WTC11 (cell line): ENCODE data around the gene PSD4. TPM values are rescaled to one million over a fixed set of nuclear protein-coding genes. Genes with fewer than 3 reads are reported as not detected.
A peak's percentile ranks its signal among the peaks of the same experiment; 100 is the strongest.

ENCODE experiments used
- ATAC-seq: fragments of 200-7000 bp; cut with Tn5 transposase; 2 replicates; pipeline ENCODE4 v1.10.0; 2021; ENCODE audit warnings: mild to moderate bottlenecking, moderate library complexity
- CTCF ChIA-PET: fragments of 300-600 bp; sonication (Branson Sonifier 250); formaldehyde crosslinking; loops from one replicate; lab custom pipeline; 2021; ENCODE audit warnings: antibody characterized with exemption; lab: Charles Lee
- POLR2A ChIA-PET: fragments of 350-600 bp; sonication (Branson Sonifier 250); formaldehyde crosslinking; loops from one replicate; lab custom pipeline; 2021; ENCODE audit warnings: antibody characterized with exemption; lab: Charles Lee
- DNase-seq: peaks from one replicate; pipeline ENCODE4 v3.0.0; 2021; ENCODE audit warnings: low spot score
- H3K27ac Mint-ChIP-seq: 2 replicates; pipeline ENCODE4 v1.8.0; 2021; ENCODE audit warnings: mixed read lengths
- H3K27me3 Mint-ChIP-seq: 2 replicates; pipeline ENCODE4 v1.8.0; 2021; ENCODE audit warnings: low read depth, mild to moderate bottlenecking, moderate library complexity, mixed read lengths
- H3K36me3 Mint-ChIP-seq: 2 replicates; pipeline ENCODE4 v1.8.0; 2021; ENCODE audit warnings: mixed read lengths
- H3K4me1 Mint-ChIP-seq: 2 replicates; pipeline ENCODE4 v1.8.0; 2022; ENCODE audit warnings: mixed read lengths
- H3K4me3 Mint-ChIP-seq: 2 replicates; pipeline ENCODE4 v1.8.0; 2021; ENCODE audit warnings: mild to moderate bottlenecking, moderate library complexity, mixed read lengths
- H3K9me3 Mint-ChIP-seq: 2 replicates; pipeline ENCODE4 v1.8.0; 2021; ENCODE audit warnings: mixed read lengths
- ELF4 ChIP-seq: sonication (generic); formaldehyde crosslinking; IDR thresholded peaks from 2 replicates; pipeline ENCODE4 v1.8.1; 2022; ENCODE audit warnings: low read depth, mild to moderate bottlenecking, moderate library complexity, missing genetic modification reagents
- ESRRA ChIP-seq: sonication (generic); formaldehyde crosslinking; IDR thresholded peaks from 2 replicates; pipeline ENCODE4 v1.8.1; 2022; ENCODE audit warnings: mild to moderate bottlenecking, missing genetic modification reagents, borderline replicate concordance
- ETV6 ChIP-seq: sonication (generic); formaldehyde crosslinking; IDR thresholded peaks from 2 replicates; pipeline ENCODE4 v1.8.1; 2022; ENCODE audit warnings: mild to moderate bottlenecking, missing genetic modification reagents
- GABPB1 ChIP-seq: sonication (generic); formaldehyde crosslinking; IDR thresholded peaks from 2 replicates; pipeline ENCODE4 v1.8.1; 2023; ENCODE audit warnings: mild to moderate bottlenecking, missing genetic modification reagents
- HMGA2 ChIP-seq: fragments of 250-450 bp; sonication (Bioruptor Pico); IDR thresholded peaks from 2 replicates; pipeline ENCODE4 v1.4.0; 2021; ENCODE audit warnings: mild to moderate bottlenecking, moderate library complexity
- JAZF1 ChIP-seq: fragments of 250-450 bp; sonication (Bioruptor Pico); IDR thresholded peaks from 2 replicates; pipeline ENCODE4 v1.9.0; 2021; ENCODE audit warnings: moderate library complexity, mild to moderate bottlenecking, inconsistent platforms
- JUN ChIP-seq: sonication (generic); formaldehyde crosslinking; IDR thresholded peaks from 2 replicates; pipeline ENCODE4 v1.8.0; 2023; ENCODE audit warnings: mild to moderate bottlenecking, missing genetic modification reagents
- KAT7 ChIP-seq: sonication (generic); formaldehyde crosslinking; IDR thresholded peaks from 2 replicates; pipeline ENCODE4 v1.8.1; 2023; ENCODE audit warnings: missing genetic modification reagents, mild to moderate bottlenecking, borderline replicate concordance
- MXD4 ChIP-seq: fragments of 250-450 bp; sonication (Bioruptor Pico); IDR thresholded peaks from 2 replicates; pipeline ENCODE4 v1.8.0; 2021; ENCODE audit warnings: mild to moderate bottlenecking, moderate library complexity, borderline replicate concordance
- MYBL2 ChIP-seq: sonication (generic); formaldehyde crosslinking; IDR thresholded peaks from 2 replicates; pipeline ENCODE4 v1.8.1; 2023; ENCODE audit warnings: mild to moderate bottlenecking, moderate library complexity, missing genetic modification reagents
- NFATC4 ChIP-seq: fragments of 250-450 bp; sonication (Bioruptor Pico); IDR thresholded peaks from 2 replicates; pipeline ENCODE4 v1.9.0; 2021; ENCODE audit warnings: mild to moderate bottlenecking
- NR1H2 ChIP-seq: sonication (generic); formaldehyde crosslinking; IDR thresholded peaks from 2 replicates; pipeline ENCODE4 v1.9.0; 2021; ENCODE audit warnings: mild to moderate bottlenecking, moderate library complexity, missing genetic modification reagents
- NR2C2 ChIP-seq: sonication (generic); formaldehyde crosslinking; IDR thresholded peaks from 2 replicates; pipeline ENCODE4 v1.8.0; 2022; ENCODE audit warnings: mild to moderate bottlenecking, missing genetic modification reagents
- RELA ChIP-seq: sonication (generic); formaldehyde crosslinking; IDR thresholded peaks from 2 replicates; pipeline ENCODE4 v1.8.1; 2022; ENCODE audit warnings: missing genetic modification reagents, mild to moderate bottlenecking, borderline replicate concordance
- SOX15 ChIP-seq: fragments of 250-450 bp; sonication (Bioruptor Pico); IDR thresholded peaks from 2 replicates; pipeline ENCODE4 v1.9.0; 2021; ENCODE audit warnings: mild to moderate bottlenecking
- SP1 ChIP-seq: sonication (generic); formaldehyde crosslinking; conservative IDR thresholded peaks from 2 replicates; pipeline ENCODE4 v1.8.1; 2022; ENCODE audit warnings: missing genetic modification reagents
- TCF7 ChIP-seq: sonication (generic); formaldehyde crosslinking; IDR thresholded peaks from 2 replicates; pipeline ENCODE4 v1.8.0; 2022; ENCODE audit warnings: mild to moderate bottlenecking, low read depth, missing genetic modification reagents, moderate library complexity
- ZNF263 ChIP-seq: sonication (generic); formaldehyde crosslinking; IDR thresholded peaks from 2 replicates; pipeline ENCODE4 v1.8.1; 2022; ENCODE audit warnings: low read depth, mild to moderate bottlenecking, moderate library complexity, missing genetic modification reagents
- ZNF317 ChIP-seq: sonication (generic); formaldehyde crosslinking; IDR thresholded peaks from 2 replicates; pipeline ENCODE4 v1.8.1; 2023; ENCODE audit warnings: low read depth, mild to moderate bottlenecking, moderate library complexity, missing genetic modification reagents, borderline replicate concordance
- ZNF423 ChIP-seq: fragments of 250-450 bp; sonication (Bioruptor Pico); IDR thresholded peaks from 2 replicates; pipeline ENCODE4 v2.1.2; 2022; ENCODE audit warnings: mild to moderate bottlenecking, moderate library complexity
- total RNA-seq: library from RNA; stranded (reverse); gene quantifications from 3 replicates; pipeline ENCODE4 v1.2.3, GENCODE V29; 2021
- TF ChIP-seq, protein P1 (sequence below): sonication (generic); formaldehyde crosslinking; conservative IDR thresholded peaks from 2 replicates; pipeline ENCODE4 v1.8.1; 2023; ENCODE audit warnings: mild to moderate bottlenecking, low read depth, missing genetic modification reagents, moderate library complexity
- TF ChIP-seq, protein P2 (sequence below): fragments of 250-450 bp; sonication (Bioruptor Pico); IDR thresholded peaks from 2 replicates; pipeline ENCODE4 v1.9.0; 2021; ENCODE audit warnings: mild to moderate bottlenecking, borderline replicate concordance
- TF ChIP-seq, protein P3 (sequence below): sonication (generic); formaldehyde crosslinking; IDR thresholded peaks from 2 replicates; pipeline ENCODE4 v1.8.1; 2022; ENCODE audit warnings: low read depth, mild to moderate bottlenecking, moderate library complexity, missing genetic modification reagents, borderline replicate concordance
- TF ChIP-seq, protein P4 (sequence below): fragments of 250-450 bp; sonication (Bioruptor Pico); IDR thresholded peaks from 2 replicates; pipeline ENCODE4 v1.9.0; 2021; ENCODE audit warnings: mild to moderate bottlenecking

PSD4 gene
- total RNA-seq, 1 experiment from 2014 or later, result 1.5 TPM

DNA sequence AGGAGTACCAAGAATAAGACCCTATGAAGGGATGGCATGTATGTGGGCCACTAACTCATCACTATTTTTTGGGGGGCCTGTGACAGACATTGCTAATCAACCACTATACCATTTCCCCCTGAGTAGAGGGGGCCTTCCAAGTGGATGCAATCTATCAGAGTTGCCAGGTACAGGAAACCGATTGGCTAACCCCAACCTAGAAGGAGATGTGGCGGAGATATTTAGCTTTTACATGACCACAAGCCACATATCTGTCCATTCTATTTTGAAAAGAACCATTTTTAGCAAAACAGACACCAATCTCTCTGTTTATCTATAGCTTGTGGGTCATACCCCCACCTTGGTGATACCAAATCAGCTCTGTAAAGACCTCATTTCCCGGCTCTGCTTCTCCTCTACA lies 53.9 kb downstream of the PSD4 start (continued):
- no peak for TF ChIP-seq NR2C2 (CRISPR knock-in tag)
- TF ChIP-seq, protein P1, sequence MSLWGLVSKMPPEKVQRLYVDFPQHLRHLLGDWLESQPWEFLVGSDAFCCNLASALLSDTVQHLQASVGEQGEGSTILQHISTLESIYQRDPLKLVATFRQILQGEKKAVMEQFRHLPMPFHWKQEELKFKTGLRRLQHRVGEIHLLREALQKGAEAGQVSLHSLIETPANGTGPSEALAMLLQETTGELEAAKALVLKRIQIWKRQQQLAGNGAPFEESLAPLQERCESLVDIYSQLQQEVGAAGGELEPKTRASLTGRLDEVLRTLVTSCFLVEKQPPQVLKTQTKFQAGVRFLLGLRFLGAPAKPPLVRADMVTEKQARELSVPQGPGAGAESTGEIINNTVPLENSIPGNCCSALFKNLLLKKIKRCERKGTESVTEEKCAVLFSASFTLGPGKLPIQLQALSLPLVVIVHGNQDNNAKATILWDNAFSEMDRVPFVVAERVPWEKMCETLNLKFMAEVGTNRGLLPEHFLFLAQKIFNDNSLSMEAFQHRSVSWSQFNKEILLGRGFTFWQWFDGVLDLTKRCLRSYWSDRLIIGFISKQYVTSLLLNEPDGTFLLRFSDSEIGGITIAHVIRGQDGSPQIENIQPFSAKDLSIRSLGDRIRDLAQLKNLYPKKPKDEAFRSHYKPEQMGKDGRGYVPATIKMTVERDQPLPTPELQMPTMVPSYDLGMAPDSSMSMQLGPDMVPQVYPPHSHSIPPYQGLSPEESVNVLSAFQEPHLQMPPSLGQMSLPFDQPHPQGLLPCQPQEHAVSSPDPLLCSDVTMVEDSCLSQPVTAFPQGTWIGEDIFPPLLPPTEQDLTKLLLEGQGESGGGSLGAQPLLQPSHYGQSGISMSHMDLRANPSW (CRISPR knock-in tag), result no peak
- no peak for TF ChIP-seq ELF4 (CRISPR knock-in tag)

DNA sequence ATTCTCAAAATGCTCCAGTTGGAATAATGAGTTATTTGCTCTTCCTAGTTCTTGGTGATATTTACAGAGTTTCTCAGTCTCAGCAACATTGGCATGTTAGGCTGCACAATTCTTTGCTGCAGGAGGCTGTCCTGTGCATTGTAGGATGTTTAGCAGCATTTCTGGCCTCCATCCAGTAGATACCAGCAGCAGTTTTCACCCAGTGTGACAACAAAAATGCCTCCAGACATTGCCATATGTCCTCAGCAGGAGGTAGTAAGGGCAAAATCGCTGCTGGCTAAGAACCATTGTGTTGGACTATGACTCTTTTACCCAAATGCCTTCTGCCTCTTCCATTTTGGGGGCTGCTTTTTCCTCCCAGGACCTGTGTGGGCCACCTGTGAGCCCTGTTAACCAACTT lies 54.6 kb downstream of the PSD4 start:
- ChIA-PET CTCF (no interaction called here), POLR2A (no interaction called here)
- H3K36me3 Mint-ChIP-seq, result no peaks in the 10 kb centered on the region
- no peak for TF ChIP-seq TCF7 (CRISPR knock-in tag)
- no peak for TF ChIP-seq NR1H2 (CRISPR knock-in tag)
- no peak for TF ChIP-seq ZNF263 (CRISPR knock-in tag)
- TF ChIP-seq SOX15 (CRISPR knock-in tag), result no peak
- no peak for TF ChIP-seq RELA (CRISPR knock-in tag)
- TF ChIP-seq JUN, result no peak
- ATAC-seq (no peak), DNase-seq (no peak)
- no peak overlapping the region for H3K27ac Mint-ChIP-seq
- H3K9me3 Mint-ChIP-seq, result no peaks in the 10 kb centered on the region
- peaks cover 4% of the 10 kb centered on the region; the same call in 1 of the 2 replicates for H3K27me3 Mint-ChIP-seq
- peaks cover 17% of the 10 kb centered on the region for H3K4me1 Mint-ChIP-seq
- no peak overlapping the region for H3K4me3 Mint-ChIP-seq

DNA sequence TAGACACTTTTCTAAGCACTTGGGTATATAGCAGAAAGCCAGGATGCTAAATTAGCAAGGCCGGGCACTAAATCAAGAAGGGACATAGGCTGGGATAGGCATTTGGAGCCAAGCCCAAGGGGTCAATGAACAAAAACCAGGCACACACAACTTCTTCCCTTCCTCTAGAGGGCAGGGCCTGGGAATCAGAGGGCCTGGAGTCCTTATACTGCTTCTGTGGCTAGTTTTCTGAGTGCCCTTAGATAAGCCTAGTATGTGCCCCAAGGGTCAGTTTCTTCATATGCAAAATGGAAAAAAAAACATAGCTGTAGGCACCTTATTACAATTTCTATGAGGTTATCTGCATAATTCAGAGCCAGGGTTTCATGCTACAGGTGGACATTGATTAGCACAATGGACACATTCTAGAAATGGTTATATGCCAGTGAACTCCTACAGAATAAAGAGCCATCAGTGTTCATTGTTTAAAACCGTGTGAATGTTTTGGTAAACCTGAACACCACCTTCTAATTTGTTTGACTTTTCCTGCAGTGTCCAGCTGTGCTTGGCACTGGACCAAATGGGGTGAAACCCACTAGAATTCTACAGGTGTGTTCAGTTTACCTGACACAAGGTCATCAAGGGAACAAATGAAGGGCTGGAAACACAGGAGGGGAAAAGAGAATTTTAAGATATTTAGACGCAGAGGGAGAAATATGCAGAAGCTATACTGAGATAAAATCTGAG lies 55.4 kb downstream of the PSD4 start:
- Mint-ChIP-seq H3K27ac (no peak overlapping the region), H3K36me3 (no peaks in the 10 kb centered on the region), H3K9me3 (no peaks in the 10 kb centered on the region), H3K4me1 (peaks cover 17% of the 10 kb centered on the region), H3K4me3 (no peak overlapping the region), H3K27me3 (peaks cover 4% of the 10 kb centered on the region; the same call in 1 of the 2 replicates)
- no peak for TF ChIP-seq JAZF1 (CRISPR knock-in tag)
- TF ChIP-seq ETV6 (CRISPR knock-in tag), result no peak
- no peak for TF ChIP-seq SOX15 (CRISPR knock-in tag)
- TF ChIP-seq ZNF423, result no peak
- TF ChIP-seq ESRRA (CRISPR knock-in tag), result no peak
- TF ChIP-seq, protein P2, sequence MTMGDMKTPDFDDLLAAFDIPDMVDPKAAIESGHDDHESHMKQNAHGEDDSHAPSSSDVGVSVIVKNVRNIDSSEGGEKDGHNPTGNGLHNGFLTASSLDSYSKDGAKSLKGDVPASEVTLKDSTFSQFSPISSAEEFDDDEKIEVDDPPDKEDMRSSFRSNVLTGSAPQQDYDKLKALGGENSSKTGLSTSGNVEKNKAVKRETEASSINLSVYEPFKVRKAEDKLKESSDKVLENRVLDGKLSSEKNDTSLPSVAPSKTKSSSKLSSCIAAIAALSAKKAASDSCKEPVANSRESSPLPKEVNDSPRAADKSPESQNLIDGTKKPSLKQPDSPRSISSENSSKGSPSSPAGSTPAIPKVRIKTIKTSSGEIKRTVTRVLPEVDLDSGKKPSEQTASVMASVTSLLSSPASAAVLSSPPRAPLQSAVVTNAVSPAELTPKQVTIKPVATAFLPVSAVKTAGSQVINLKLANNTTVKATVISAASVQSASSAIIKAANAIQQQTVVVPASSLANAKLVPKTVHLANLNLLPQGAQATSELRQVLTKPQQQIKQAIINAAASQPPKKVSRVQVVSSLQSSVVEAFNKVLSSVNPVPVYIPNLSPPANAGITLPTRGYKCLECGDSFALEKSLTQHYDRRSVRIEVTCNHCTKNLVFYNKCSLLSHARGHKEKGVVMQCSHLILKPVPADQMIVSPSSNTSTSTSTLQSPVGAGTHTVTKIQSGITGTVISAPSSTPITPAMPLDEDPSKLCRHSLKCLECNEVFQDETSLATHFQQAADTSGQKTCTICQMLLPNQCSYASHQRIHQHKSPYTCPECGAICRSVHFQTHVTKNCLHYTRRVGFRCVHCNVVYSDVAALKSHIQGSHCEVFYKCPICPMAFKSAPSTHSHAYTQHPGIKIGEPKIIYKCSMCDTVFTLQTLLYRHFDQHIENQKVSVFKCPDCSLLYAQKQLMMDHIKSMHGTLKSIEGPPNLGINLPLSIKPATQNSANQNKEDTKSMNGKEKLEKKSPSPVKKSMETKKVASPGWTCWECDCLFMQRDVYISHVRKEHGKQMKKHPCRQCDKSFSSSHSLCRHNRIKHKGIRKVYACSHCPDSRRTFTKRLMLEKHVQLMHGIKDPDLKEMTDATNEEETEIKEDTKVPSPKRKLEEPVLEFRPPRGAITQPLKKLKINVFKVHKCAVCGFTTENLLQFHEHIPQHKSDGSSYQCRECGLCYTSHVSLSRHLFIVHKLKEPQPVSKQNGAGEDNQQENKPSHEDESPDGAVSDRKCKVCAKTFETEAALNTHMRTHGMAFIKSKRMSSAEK, result no peak
- no peak for TF ChIP-seq JUN
- TF ChIP-seq KAT7, result no peak
- no peak for TF ChIP-seq MXD4 (CRISPR knock-in tag)
- no peak for TF ChIP-seq NR2C2 (CRISPR knock-in tag)
- TF ChIP-seq HMGA2 (CRISPR knock-in tag), result no peak
- no peak for TF ChIP-seq ZNF317 (CRISPR knock-in tag)
- no peak for TF ChIP-seq SP1 (CRISPR knock-in tag)
- TF ChIP-seq GABPB1, result no peak
- no peak for TF ChIP-seq NFATC4
- no peak for TF ChIP-seq ZNF263 (CRISPR knock-in tag)
- TF ChIP-seq, protein P3, sequence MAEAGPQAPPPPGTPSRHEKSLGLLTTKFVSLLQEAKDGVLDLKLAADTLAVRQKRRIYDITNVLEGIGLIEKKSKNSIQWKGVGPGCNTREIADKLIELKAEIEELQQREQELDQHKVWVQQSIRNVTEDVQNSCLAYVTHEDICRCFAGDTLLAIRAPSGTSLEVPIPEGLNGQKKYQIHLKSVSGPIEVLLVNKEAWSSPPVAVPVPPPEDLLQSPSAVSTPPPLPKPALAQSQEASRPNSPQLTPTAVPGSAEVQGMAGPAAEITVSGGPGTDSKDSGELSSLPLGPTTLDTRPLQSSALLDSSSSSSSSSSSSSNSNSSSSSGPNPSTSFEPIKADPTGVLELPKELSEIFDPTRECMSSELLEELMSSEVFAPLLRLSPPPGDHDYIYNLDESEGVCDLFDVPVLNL (CRISPR knock-in tag), result no peak
- TF ChIP-seq MYBL2 (CRISPR knock-in tag), result no peak
- TF ChIP-seq, protein P4, sequence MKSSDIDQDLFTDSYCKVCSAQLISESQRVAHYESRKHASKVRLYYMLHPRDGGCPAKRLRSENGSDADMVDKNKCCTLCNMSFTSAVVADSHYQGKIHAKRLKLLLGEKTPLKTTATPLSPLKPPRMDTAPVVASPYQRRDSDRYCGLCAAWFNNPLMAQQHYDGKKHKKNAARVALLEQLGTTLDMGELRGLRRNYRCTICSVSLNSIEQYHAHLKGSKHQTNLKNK, result no peak
- POLR2A ChIA-PET, result no interaction called here
- CTCF ChIA-PET, result interaction anchor here (0.7 to 1.2 kb wide), 2 partner anchors 11 to 25 kb away, joined by 3 to 4 read pairs; no protein-coding TSS in a partner anchor
- DNase-seq, result no peak
- ATAC-seq, result peak; percentile 61
